SK-N-SH treated with all-trans-retinoic acid at 6 μM for 48 hours (cell line): Measurements from ENCODE around the gene FBLN2.
A peak's percentile ranks its signal among the peaks of the same experiment; 100 is the strongest.

Experiments
- ATAC-seq: fragments of 200-7000 bp; cut with Tn5 transposase; 3 replicates; pipeline ENCODE4 v1.9.1; 2020; ENCODE audit warnings: mild to moderate bottlenecking, moderate library complexity
- BACH2 ChIP-seq: fragments of 250-450 bp; sonication (Bioruptor Pico); IDR thresholded peaks from 2 replicates; pipeline ENCODE4 v1.9.0; 2021; ENCODE audit warnings: mild to moderate bottlenecking, borderline replicate concordance
- CREB5 ChIP-seq: fragments of 250-450 bp; sonication (Bioruptor Pico); IDR thresholded peaks from 2 replicates; pipeline ENCODE4 v1.5.1; 2020; ENCODE audit warnings: low read depth, mild to moderate bottlenecking, moderate library complexity
- ESRRG ChIP-seq: fragments of 250-450 bp; sonication (Bioruptor Pico); IDR thresholded peaks from 2 replicates; pipeline ENCODE4 v1.6.1; 2021; ENCODE audit warnings: mild to moderate bottlenecking
- GLIS3 ChIP-seq: fragments of 250-450 bp; sonication (Bioruptor Pico); IDR thresholded peaks from 2 replicates; pipeline ENCODE4 v1.5.0; 2020; ENCODE audit warnings: mild to moderate bottlenecking, moderate library complexity
- OSR1 ChIP-seq: fragments of 250-450 bp; sonication (Bioruptor Pico); IDR thresholded peaks from 2 replicates; pipeline ENCODE4 v1.8.0; 2022; ENCODE audit warnings: moderate library complexity, mild to moderate bottlenecking, inconsistent platforms
- POU6F1 ChIP-seq: fragments of 250-450 bp; sonication (Bioruptor Pico); IDR thresholded peaks from 2 replicates; pipeline ENCODE4 v1.8.0; 2021; ENCODE audit warnings: low read depth, mild to moderate bottlenecking, moderate library complexity, borderline replicate concordance
- PPARA ChIP-seq: fragments of 250-450 bp; sonication (Bioruptor Pico); IDR thresholded peaks from 2 replicates; pipeline ENCODE4 v1.5.0; 2020; ENCODE audit warnings: mild to moderate bottlenecking, borderline replicate concordance
- RARB ChIP-seq: fragments of 250-450 bp; sonication (Bioruptor Pico); IDR thresholded peaks from 2 replicates; pipeline ENCODE4 v1.8.0; 2021; ENCODE audit warnings: mild to moderate bottlenecking, moderate library complexity
- TCF4 ChIP-seq: fragments of 250-450 bp; sonication (Bioruptor Pico); IDR thresholded peaks from 2 replicates; pipeline ENCODE4 v1.8.0; 2021; ENCODE audit warnings: mild to moderate bottlenecking, moderate library complexity, borderline replicate concordance
- TOX ChIP-seq: fragments of 250-450 bp; sonication (Bioruptor Pico); IDR thresholded peaks from 2 replicates; pipeline ENCODE4 v1.8.0; 2021; ENCODE audit warnings: mild to moderate bottlenecking, moderate library complexity, borderline replicate concordance
- ZC3H10 ChIP-seq: fragments of 250-450 bp; sonication (Bioruptor Pico); IDR thresholded peaks from 2 replicates; pipeline ENCODE4 v1.5.1; 2021; ENCODE audit warnings: mild to moderate bottlenecking, moderate library complexity
- ZFP3 ChIP-seq: fragments of 250-450 bp; sonication (Bioruptor Pico); IDR thresholded peaks from 2 replicates; pipeline ENCODE4 v1.5.0; 2020; ENCODE audit warnings: mild to moderate bottlenecking, moderate library complexity
- ZFP30 ChIP-seq: fragments of 450-650 bp; formaldehyde crosslinking; IDR thresholded peaks from 2 replicates; pipeline ENCODE4 v1.5.0; 2022; ENCODE audit warnings: mild to moderate bottlenecking, moderate library complexity
- ZNF565 ChIP-seq: fragments of 450-650 bp; formaldehyde crosslinking; conservative IDR thresholded peaks from 2 replicates; pipeline ENCODE4 v1.5.0; 2020; ENCODE audit warnings: low read depth, mild to moderate bottlenecking, moderate library complexity
- ZNF8 ChIP-seq: fragments of 450-650 bp; formaldehyde crosslinking; IDR thresholded peaks from 2 replicates; pipeline ENCODE4 v1.5.0; 2020; ENCODE audit warnings: mild to moderate bottlenecking, moderate library complexity
- TF ChIP-seq, protein P1 (sequence below): fragments of 250-450 bp; sonication (Bioruptor Pico); IDR thresholded peaks from 2 replicates; pipeline ENCODE4 v1.8.0; 2020; ENCODE audit warnings: mild to moderate bottlenecking, moderate library complexity, borderline replicate concordance

FBLN2 gene

GRCh38 chr3:13512451-13512850 lies 36.5 kb upstream of the FBLN2 start:
- ATAC-seq: no peak
- TF ChIP-seq PPARA (CRISPR knock-in tag) (no peak), ZNF565 (CRISPR knock-in tag) (no peak), OSR1 (CRISPR knock-in tag) (no peak), POU6F1 (no peak), TOX (CRISPR knock-in tag) (no peak), ZFP30 (CRISPR knock-in tag) (no peak), ESRRG (CRISPR knock-in tag) (no peak), ZNF8 (no peak), TCF4 (no peak), RARB (CRISPR knock-in tag) (no peak), BACH2 (no peak), GLIS3 (CRISPR knock-in tag) (no peak)
- TF ChIP-seq, protein P1, sequence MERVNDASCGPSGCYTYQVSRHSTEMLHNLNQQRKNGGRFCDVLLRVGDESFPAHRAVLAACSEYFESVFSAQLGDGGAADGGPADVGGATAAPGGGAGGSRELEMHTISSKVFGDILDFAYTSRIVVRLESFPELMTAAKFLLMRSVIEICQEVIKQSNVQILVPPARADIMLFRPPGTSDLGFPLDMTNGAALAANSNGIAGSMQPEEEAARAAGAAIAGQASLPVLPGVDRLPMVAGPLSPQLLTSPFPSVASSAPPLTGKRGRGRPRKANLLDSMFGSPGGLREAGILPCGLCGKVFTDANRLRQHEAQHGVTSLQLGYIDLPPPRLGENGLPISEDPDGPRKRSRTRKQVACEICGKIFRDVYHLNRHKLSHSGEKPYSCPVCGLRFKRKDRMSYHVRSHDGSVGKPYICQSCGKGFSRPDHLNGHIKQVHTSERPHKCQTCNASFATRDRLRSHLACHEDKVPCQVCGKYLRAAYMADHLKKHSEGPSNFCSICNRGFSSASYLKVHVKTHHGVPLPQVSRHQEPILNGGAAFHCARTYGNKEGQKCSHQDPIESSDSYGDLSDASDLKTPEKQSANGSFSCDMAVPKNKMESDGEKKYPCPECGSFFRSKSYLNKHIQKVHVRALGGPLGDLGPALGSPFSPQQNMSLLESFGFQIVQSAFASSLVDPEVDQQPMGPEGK (CRISPR knock-in tag): no peak

- peak; percentile 49 for ATAC-seq
These were observed 35.6 kb upstream of the FBLN2 start for GRCh38 chr3:13513051-13513912.

DNA sequence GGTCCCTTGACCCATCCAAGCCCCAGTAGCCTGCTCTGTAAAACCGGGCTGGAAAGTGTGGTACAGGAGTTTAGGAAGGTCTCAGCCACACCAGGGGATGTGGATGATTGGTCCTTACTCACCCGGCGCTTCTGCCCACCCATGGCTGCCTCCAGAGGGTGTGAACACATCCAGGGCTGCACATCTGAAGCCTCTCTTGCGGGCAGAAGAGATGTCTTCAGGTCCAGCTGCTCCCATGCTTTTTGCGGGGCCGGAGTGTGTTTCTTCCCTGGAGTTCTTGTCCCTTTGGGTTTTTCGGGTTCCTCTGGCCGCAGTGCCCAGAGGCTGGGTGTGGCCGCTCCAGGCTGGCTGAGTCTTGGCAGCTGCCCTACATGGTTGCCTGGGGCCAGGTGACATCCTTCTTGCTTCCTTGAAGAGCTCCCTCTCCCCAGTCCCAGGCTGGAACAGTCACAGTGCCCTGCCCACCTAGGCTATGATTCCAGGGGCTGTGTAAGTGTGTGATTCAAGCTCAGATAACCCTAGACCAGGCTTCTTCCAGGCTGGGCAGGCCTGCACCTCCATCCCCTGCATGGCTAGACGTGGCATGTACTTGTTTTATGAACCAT lies 34.9 kb upstream of the FBLN2 start:
- TF ChIP-seq OSR1 (CRISPR knock-in tag) (no peak), ZFP30 (CRISPR knock-in tag) (no peak), ZC3H10 (no peak)
- TF ChIP-seq, protein P1 (CRISPR knock-in tag): no peak
- no peak for ATAC-seq

More at GRCh38 chr3:13513051-13513912, 35.6 kb upstream of the FBLN2 start:
- TF ChIP-seq RARB (CRISPR knock-in tag) (no peak), ZNF8 (no peak), ZFP3 (CRISPR knock-in tag) (no peak), OSR1 (CRISPR knock-in tag) (no peak), BACH2 (no peak), CREB5 (CRISPR knock-in tag) (no peak), ZFP30 (CRISPR knock-in tag) (no peak), ZC3H10 (no peak), ESRRG (CRISPR knock-in tag) (no peak), PPARA (CRISPR knock-in tag) (no peak)
- TF ChIP-seq, protein P1 (CRISPR knock-in tag): no peak
